ENCODE data around the gene MFSD6.
A peak's percentile ranks its signal among the peaks of the same experiment; 100 is the strongest.
"Not testable (repeated sequence)": the region's sequence is repeated elsewhere in the genome, so short reads cannot be mapped to it uniquely, and the experiment has no call there.

MFSD6 gene

GRCh38 chr2:190407662-190408537 is at the start of gene MFSD6:
TSS of gene MFSD6 (plus strand) at chr2:190408355. CDS start at chr2:190436030, 27,675 bp downstream.
- DNase-seq (ENCODE audit: low spot score), result peak; percentile 69

- DNase-seq (ENCODE audit: low spot score), result not testable (repeated sequence)
Observed at GRCh38 chr2:190358655-190359448, 49.3 kb upstream of the MFSD6 start.

- DNase-seq (ENCODE audit: low spot score), result no peak
Observed at GRCh38 chr2:190360561-190360960, 47.6 kb upstream of the MFSD6 start.

GRCh38 chr2:190360965-190361364 is 47.2 kb upstream of the MFSD6 start:
- DNase-seq (ENCODE audit: low spot score), result no peak

DNA sequence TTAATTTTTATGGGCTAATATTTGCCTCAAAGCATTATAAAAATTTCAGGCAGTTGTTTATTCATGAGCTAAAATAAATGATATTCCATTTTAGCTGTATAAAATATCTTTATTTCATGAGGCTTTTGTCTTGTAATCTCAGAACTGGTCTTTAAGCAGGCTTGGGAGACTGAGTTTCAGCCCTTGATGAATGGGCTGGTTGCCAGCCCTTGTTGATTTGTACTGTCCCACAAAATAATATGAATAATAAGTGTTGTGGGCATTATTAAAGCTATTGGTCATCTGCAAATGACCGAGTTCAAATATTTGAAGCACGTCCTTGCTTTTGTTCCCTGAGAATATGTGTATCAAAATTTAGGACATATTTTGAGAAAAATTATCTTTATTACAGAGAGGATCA is 46.6 kb upstream of the MFSD6 start:
- no peak for DNase-seq (ENCODE audit: low spot score)

DNA sequence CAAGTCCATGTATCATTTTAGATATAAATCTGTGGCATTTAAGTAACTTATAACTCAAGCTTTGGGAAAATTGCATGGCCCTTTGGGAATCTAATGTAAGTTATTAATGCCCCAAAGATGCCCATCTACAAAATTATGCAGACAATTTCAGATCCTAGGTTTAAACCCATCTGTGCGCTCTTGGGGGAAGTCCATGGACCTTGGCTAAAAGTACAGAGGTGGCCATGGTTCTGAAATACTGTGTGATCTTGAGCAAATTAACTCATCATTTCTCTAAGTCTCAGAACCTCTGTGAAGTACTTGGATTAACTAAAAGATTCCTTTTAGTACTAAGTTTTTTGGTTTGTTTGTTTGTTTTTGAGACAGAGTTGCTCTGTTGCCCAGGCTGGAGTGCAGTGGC is 45.3 kb upstream of the MFSD6 start:
- no peak for DNase-seq (ENCODE audit: low spot score)

DNA sequence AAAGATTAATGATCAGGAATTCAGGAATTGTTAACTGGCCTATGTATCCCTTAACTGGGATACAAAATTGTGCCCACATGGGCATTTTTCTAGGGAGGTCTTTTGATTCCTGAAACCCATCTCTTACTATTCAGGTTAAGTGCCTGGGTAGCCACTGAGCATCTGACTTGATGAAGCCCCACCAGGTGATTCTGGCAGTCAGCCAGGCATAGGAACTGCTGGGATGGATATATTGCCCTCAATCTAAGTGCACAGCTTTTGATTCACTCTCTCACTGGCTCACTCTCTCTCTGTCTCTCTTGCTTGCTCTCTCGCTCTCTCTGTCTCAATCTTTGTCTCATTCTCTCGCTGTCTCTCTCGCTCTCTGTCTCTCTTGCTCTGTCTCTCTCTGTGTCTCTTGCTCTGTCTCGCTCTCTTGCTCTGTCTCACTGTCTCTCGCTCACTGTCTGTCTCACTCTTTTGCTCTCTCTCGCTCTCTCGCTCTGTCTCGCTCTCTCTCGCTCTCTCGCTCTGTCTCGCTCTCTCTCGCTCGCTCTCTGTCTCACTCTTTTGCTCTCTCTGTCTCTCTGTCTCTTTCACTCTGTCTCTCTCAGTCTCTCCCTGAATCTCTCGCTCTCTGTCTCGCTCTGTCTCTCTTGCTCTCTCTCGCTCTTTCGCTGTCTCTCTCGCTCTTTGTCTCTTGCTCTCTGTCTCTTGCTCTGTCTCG is 42.5 kb upstream of the MFSD6 start:
- DNase-seq (ENCODE audit: low spot score), result no peak

DNA sequence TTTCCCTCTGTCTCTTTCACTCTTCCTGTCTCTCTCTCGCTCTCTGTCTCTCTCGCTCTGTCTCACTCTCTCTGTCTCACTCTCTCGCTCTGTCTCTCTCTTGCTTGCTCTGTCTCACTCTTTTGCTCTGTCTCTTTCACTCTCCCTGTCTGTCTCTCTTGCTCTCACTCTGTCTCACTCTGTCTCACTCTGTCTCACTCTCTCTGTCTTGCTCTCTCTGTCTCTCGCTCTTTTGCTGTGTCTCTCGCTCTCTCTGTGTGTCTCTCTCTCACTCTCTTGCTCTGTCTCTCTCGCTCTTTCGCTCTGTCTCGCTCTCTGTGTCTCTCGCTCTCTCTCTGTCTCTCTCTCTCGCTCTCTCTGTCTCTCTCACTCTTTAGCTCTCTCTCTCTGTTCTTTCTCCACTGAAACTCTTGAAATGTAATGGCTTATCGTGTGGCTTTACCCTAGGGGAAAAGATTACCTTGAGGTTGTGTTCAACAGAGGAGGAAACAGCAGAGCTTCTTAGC is 41.9 kb upstream of the MFSD6 start:
- no peak for DNase-seq (ENCODE audit: low spot score)

DNA sequence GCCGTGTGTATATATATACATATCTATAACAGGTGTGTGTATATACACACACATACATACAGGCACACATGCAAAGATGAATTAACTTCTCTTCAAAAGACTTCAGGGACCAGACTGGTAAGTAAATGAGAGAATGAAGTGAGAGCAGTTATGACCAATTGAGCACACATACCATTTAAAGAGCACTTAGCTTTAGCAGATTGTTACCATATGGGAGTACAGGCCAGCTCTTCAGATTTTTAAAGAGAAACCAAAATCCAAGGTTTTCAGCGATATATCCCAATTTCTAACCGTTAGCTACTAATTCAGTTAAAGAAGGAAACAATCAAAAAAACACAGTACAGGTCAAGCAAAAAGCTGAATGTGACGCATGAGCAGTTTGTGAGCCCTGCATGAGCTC is 41.1 kb upstream of the MFSD6 start:
- DNase-seq (ENCODE audit: low spot score), result no peak

DNA sequence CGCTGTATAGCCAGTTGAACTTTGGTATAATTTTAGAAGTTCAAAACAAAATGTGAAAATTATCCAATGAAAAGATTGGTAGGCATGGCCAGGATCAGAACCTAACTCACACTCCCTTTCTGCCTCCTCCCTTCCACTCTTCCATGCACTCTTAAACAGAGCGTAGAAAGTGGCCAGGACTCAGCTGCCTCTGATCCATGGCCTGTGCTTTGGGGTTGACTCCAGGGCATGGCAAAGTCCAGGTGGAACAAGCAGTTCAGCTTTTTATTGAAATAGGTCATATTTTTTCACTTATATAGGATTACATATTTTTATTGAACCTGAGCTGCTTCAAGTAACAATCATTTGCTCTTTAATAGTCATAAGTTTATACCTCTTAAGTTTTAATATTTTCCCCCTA is 38.5 kb upstream of the MFSD6 start:
- DNase-seq (ENCODE audit: low spot score), result no peak

- DNase-seq (ENCODE audit: low spot score), result no peak
Observed at GRCh38 chr2:190376083-190376482, 32.1 kb upstream of the MFSD6 start.

- DNase-seq (ENCODE audit: low spot score), result no peak
Observed at GRCh38 chr2:190376591-190377245, 31.4 kb upstream of the MFSD6 start.

DNA sequence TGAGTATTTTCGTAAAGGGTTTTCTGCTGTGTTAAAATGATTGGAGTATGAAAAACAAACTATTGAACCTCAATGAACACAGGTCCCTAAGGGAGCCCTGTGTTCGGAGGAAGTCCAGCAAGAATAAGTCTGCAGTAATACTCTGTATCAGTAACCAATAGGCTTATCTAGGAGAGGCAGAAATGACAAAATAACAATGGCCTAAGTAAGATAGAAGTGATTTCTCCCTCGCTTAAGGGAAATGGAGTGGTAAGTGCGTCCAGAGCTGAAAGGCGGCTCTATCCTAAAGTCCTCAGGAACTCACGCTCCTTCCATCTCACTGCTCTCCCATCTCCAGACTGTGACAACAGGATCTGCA is 29.3 kb upstream of the MFSD6 start:
- DNase-seq (ENCODE audit: low spot score), result no peak

DNA sequence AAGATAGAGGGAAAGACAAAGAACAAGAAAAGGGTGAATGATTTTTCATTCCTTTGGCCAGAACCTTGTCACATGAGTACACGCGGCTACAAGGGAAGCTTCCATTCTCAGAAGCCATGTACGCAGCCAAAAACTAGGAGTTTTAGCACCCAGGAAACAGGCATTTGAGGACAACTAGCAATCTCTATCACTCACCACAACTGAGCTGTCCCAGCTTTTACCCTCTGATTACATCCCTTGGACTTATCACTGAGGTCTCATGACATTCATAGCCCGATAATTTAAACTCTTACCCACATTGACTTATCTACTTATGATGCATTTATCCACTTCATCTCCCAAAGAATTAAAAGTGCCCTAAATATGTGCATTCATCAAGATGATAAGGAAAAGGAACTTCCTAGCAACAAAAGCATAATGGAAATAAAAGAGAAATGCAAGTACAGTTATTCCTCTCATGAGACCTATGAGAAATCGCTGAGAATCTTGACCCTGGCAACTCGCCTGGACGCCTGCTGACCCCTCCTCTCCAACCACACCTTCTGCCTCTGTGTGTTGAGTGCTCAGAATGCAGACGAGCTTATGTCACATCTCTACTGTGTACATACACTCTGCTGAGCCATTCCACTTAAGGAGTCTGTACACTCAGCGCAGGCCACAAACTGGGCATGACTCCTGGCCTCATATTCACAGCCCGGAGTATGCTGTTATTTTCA is 28.7 kb upstream of the MFSD6 start:
- DNase-seq (ENCODE audit: low spot score), result no peak

DNA sequence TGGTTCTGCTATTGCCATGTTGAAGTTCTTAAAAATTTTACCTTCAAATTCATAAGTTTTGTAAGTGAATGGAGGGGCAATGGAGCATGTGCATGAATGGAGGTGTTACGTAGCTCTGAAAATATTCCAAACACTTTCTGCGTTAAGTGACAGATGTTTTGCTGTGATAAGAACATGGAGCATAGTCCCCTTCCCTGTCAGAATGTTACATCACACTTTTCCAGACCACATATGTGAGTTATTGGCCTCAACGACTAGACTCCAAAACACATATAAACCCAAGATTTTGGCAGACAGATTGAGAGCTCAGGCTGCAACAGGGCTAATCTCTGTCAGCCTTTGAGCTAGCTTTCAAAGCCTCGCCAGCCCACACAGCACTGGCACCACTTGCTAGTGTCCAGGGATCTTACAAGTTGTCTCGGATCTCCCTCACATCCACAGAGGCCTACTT is 27.2 kb upstream of the MFSD6 start:
- DNase-seq (ENCODE audit: low spot score), result no peak

GRCh38 chr2:190382851-190383250 is 25.3 kb upstream of the MFSD6 start:
- peak; percentile 71 for DNase-seq (ENCODE audit: low spot score)

DNA sequence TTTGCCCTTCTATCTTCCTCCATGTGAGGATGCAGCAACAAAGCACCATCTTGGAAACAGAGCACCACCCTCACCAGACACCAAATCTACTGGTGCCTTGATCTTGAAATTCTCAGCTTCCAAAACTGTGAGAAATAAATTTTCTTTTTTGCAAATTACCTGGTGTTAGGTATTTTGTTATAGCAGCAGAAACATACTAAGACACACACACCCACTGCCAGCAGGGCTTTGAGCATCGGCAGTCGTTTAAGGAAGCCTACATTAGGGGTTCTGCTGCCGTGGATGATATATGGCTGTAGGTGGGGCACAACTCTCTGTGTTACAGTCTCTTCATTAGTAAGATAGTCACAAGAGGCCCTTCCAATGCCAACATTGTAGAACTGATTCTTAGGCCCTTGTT is 20.7 kb upstream of the MFSD6 start:
- no peak for DNase-seq (ENCODE audit: low spot score)

- no peak for DNase-seq (ENCODE audit: low spot score)
Observed at GRCh38 chr2:190396271-190396670, 11.9 kb upstream of the MFSD6 start.

GRCh38 chr2:190402986-190403603 is 5.1 kb upstream of the MFSD6 start:
- no peak for DNase-seq (ENCODE audit: low spot score)

- DNase-seq (ENCODE audit: low spot score), result no peak
Observed at GRCh38 chr2:190404487-190404886, 3.7 kb upstream of the MFSD6 start.

GRCh38 chr2:190405070-190405469 is 3.1 kb upstream of the MFSD6 start:
- no peak for DNase-seq (ENCODE audit: low spot score)

All from CD4-positive, alpha-beta T cell treated with Interleukin-2 at 100 ng/mL for 4 hours (primary cell).